K562 (cell line): ENCODE measurements around the gene KIR3DL2.

Experiments used
- MEF2D ChIP-seq: conservative IDR thresholded peaks from 2 replicates; pipeline ENCODE4 v1.6.1; 2016; ENCODE audit warnings: low read depth, missing genetic modification characterization, missing compliant biosample characterization
- TEAD4 ChIP-seq, 2 experiments: sonication (generic) in 1 of 2; formaldehyde crosslinking in 1 of 2; IDR thresholded peaks; 2 replicates each; pipeline versions ENCODE4 v1.6.1 to v1.8.0; 2012 to 2022; ENCODE audit warnings: borderline replicate concordance in 1 of 2, inconsistent platforms in 1 of 2, low read length in 1 of 2, mild to moderate bottlenecking in 1 of 2, missing genetic modification reagents in 1 of 2
- ZNF23 ChIP-seq: fragments of 250-450 bp; sonication (Bioruptor Pico); IDR thresholded peaks from 2 replicates; pipeline ENCODE4 v1.4.0; 2020; ENCODE audit warnings: mild to moderate bottlenecking
- TF ChIP-seq, protein P1 (sequence below): sonication (generic); formaldehyde crosslinking; IDR thresholded peaks from 2 replicates; pipeline ENCODE4 v1.9.0; 2022; ENCODE audit warnings: mild to moderate bottlenecking, missing genetic modification reagents
- TF ChIP-seq, protein P2 (sequence below), 3 experiments: IDR thresholded peaks in 2 of 3; conservative IDR thresholded peaks in 1 of 3; 2 replicates each; pipeline ENCODE4 v1.5.1; 2011 to 2012; ENCODE audit warnings: low read length in 3 of 3, mild to moderate bottlenecking in 3 of 3, control low read depth in 2 of 3, improper control_type of control experiment in 1 of 3, inconsistent platforms in 1 of 3, low read depth in 1 of 3, mixed read lengths in 1 of 3, moderate library complexity in 1 of 3; ENCODE audit not compliant: insufficient read depth in 2 of 3
- TF ChIP-seq, protein P3 (sequence below): sonication (generic); formaldehyde crosslinking; IDR thresholded peaks from 2 replicates; pipeline ENCODE4 v1.8.0; 2022; ENCODE audit warnings: missing genetic modification reagents, mild to moderate bottlenecking, borderline replicate concordance

DNA sequence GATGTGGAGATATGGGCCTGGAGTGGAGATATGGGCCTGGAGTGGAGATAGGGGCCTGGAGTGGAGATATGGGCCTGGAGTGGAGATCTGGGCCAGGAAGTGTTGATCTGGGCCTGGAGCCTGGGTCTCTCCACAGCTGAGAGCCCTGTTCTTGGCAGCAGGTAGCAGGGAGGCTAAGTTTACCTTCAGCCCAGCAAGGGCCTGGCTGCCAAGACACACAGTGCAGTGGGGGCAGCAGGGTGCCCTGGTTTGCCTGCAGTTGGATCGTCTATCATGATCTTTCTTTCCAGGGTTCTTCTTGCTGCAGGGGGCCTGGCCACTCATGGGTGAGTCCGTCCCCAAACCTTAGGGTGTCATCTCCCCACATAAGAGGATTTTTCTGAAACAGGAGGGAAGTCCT, 687 bp downstream of the KIR3DL2 start:
- TF ChIP-seq ZNF23 (CRISPR knock-in tag) = no peak
- TF ChIP-seq TEAD4 (IDR thresholded peaks at IDR 0.05; ENCODE audit: low read length) = no peak
- TF ChIP-seq TEAD4 (CRISPR knock-in tag; IDR thresholded peaks at IDR 0.05; ENCODE audit: borderline replicate concordance) = no peak
- TF ChIP-seq, protein P1, sequence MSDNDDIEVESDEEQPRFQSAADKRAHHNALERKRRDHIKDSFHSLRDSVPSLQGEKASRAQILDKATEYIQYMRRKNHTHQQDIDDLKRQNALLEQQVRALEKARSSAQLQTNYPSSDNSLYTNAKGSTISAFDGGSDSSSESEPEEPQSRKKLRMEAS = no peak
- no peak for TF ChIP-seq MEF2D (tag)
- TF ChIP-seq, protein P2, sequence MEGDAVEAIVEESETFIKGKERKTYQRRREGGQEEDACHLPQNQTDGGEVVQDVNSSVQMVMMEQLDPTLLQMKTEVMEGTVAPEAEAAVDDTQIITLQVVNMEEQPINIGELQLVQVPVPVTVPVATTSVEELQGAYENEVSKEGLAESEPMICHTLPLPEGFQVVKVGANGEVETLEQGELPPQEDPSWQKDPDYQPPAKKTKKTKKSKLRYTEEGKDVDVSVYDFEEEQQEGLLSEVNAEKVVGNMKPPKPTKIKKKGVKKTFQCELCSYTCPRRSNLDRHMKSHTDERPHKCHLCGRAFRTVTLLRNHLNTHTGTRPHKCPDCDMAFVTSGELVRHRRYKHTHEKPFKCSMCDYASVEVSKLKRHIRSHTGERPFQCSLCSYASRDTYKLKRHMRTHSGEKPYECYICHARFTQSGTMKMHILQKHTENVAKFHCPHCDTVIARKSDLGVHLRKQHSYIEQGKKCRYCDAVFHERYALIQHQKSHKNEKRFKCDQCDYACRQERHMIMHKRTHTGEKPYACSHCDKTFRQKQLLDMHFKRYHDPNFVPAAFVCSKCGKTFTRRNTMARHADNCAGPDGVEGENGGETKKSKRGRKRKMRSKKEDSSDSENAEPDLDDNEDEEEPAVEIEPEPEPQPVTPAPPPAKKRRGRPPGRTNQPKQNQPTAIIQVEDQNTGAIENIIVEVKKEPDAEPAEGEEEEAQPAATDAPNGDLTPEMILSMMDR (IDR thresholded peaks at IDR 0.05 in 2 of 3, conservative IDR thresholded peaks at IDR 0.05 in 1 of 3; ENCODE audit: insufficient read depth in 2 of 3, low read depth in 1 of 3, low read length in 3 of 3) = no peak
- TF ChIP-seq, protein P3, sequence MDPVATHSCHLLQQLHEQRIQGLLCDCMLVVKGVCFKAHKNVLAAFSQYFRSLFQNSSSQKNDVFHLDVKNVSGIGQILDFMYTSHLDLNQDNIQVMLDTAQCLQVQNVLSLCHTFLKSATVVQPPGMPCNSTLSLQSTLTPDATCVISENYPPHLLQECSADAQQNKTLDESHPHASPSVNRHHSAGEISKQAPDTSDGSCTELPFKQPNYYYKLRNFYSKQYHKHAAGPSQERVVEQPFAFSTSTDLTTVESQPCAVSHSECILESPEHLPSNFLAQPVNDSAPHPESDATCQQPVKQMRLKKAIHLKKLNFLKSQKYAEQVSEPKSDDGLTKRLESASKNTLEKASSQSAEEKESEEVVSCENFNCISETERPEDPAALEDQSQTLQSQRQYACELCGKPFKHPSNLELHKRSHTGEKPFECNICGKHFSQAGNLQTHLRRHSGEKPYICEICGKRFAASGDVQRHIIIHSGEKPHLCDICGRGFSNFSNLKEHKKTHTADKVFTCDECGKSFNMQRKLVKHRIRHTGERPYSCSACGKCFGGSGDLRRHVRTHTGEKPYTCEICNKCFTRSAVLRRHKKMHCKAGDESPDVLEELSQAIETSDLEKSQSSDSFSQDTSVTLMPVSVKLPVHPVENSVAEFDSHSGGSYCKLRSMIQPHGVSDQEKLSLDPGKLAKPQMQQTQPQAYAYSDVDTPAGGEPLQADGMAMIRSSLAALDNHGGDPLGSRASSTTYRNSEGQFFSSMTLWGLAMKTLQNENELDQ = no peak
